ENCODE data around the gene PEX11B.

DNA sequence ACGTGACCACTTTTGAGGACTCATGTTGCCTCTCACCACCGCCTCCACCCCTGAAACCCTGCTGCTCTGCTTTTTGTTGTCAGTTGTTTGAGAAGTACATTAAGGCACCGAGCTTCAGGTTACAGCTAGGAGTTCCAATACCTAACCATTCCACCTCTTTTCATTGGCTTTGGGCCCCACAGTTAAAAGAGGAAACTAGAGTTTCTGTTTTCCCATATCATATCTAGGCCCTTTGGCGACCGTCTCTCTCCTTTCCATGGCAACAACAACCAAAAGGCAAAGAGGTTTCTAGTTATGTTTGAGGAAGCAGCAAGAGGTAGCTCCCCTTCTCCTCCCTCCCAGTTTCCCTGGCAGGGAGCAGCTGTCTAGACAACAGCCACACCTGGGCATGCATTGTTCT lies 38.7 kb downstream of the PEX11B start:
- TF ChIP-seq POLR2A (IDR thresholded peaks at IDR 0.05; ENCODE audit: low read length) (no peak), GATA1 (IDR thresholded peaks at IDR 0.05; ENCODE audit: low read depth, low read length) (no peak)
